H9 (cell line): ENCODE data around the gene TRMT10C. TPM values are rescaled to one million over a fixed set of nuclear protein-coding genes. Genes with fewer than 3 reads are reported as not detected.

Experiments used
- DNase-seq: peaks from one replicate; pipeline ENCODE4 v3.0.0-alpha.2; 2017
- H2AFZ ChIP-seq: one replicate; pipeline ENCODE4 v1.6.1; 2013; ENCODE audit warnings: mild to moderate bottlenecking, low read length, control low read depth, moderate library complexity
- H2AK5ac ChIP-seq: 2 replicates; pipeline ENCODE4 v1.6.1; 2013; ENCODE audit warnings: low read length, control low read depth, mixed read lengths; ENCODE audit not compliant: insufficient read length
- H2BK120ac ChIP-seq: one replicate; pipeline ENCODE4 v1.6.1; 2013; ENCODE audit warnings: low read depth, mild to moderate bottlenecking, low read length, control low read depth, inconsistent platforms; ENCODE audit not compliant: poor library complexity, severe bottlenecking
- H2BK12ac ChIP-seq: 2 replicates; pipeline ENCODE4 v1.6.1; 2013; ENCODE audit warnings: low read length, control low read depth, mixed read lengths, low read depth; ENCODE audit not compliant: insufficient read length
- H2BK15ac ChIP-seq: 2 replicates; pipeline ENCODE4 v1.6.1; 2013; ENCODE audit warnings: low read depth, low read length, control low read depth
- H2BK20ac ChIP-seq: one replicate; pipeline ENCODE4 v1.6.1; 2013; ENCODE audit warnings: low read depth, mild to moderate bottlenecking, low read length, control low read depth, inconsistent platforms; ENCODE audit not compliant: poor library complexity, severe bottlenecking
- H2BK5ac ChIP-seq: 2 replicates; pipeline ENCODE4 v1.6.1; 2013; ENCODE audit warnings: low read length, control low read depth, mixed read lengths; ENCODE audit not compliant: insufficient read length
- H3K14ac ChIP-seq: 2 replicates; pipeline ENCODE4 v1.6.1; 2013; ENCODE audit warnings: low read length, control low read depth; ENCODE audit not compliant: insufficient read depth
- H3K18ac ChIP-seq: 2 replicates; pipeline ENCODE4 v1.6.1; 2013; ENCODE audit warnings: low read depth, mild to moderate bottlenecking, mixed read lengths, low read length, control low read depth; ENCODE audit not compliant: insufficient read length
- H3K23ac ChIP-seq: 2 replicates; pipeline ENCODE4 v1.6.1; 2013; ENCODE audit warnings: low read length, control low read depth, mixed read lengths, low read depth; ENCODE audit not compliant: insufficient read length
- H3K23me2 ChIP-seq: 2 replicates; pipeline ENCODE4 v1.6.1; 2013; ENCODE audit warnings: low read depth, mild to moderate bottlenecking, mixed read lengths, low read length, control low read depth; ENCODE audit not compliant: insufficient read length, poor library complexity, severe bottlenecking
- H3K27ac ChIP-seq: 2 replicates; pipeline ENCODE4 v1.5.1; 2013; ENCODE audit warnings: low read length, control low read depth, mixed read lengths, low read depth; ENCODE audit not compliant: insufficient read length
- H3K27me3 ChIP-seq: 2 replicates; pipeline ENCODE4 v1.6.1; 2013; ENCODE audit warnings: low read length, control low read depth, inconsistent platforms; ENCODE audit not compliant: insufficient read depth
- H3K4ac ChIP-seq: 2 replicates; pipeline ENCODE4 v1.6.1; 2013; ENCODE audit warnings: low read depth, mild to moderate bottlenecking, control low read depth, inconsistent platforms, low read length, moderate library complexity
- H3K4me1 ChIP-seq: 2 replicates; pipeline ENCODE4 v1.6.1; 2013; ENCODE audit warnings: low read length, control low read depth, inconsistent platforms; ENCODE audit not compliant: insufficient read depth
- H3K4me2 ChIP-seq: 2 replicates; pipeline ENCODE4 v1.6.1; 2013; ENCODE audit warnings: low read length, control low read depth, mixed read lengths; ENCODE audit not compliant: insufficient read length, insufficient read depth
- H3K56ac ChIP-seq: 2 replicates; pipeline ENCODE4 v1.6.1; 2013; ENCODE audit warnings: low read depth, mild to moderate bottlenecking, mixed read lengths, low read length, control low read depth; ENCODE audit not compliant: insufficient read length
- H3K79me1 ChIP-seq: 2 replicates; pipeline ENCODE4 v1.6.1; 2013; ENCODE audit warnings: low read depth, mild to moderate bottlenecking, moderate library complexity, low read length, control low read depth, inconsistent platforms; ENCODE audit not compliant: insufficient read depth, poor library complexity, severe bottlenecking
- H3K79me2 ChIP-seq: 2 replicates; pipeline ENCODE4 v1.6.1; 2013; ENCODE audit warnings: low read length, control low read depth, inconsistent platforms; ENCODE audit not compliant: insufficient read depth
- H3K9ac ChIP-seq: 2 replicates; pipeline ENCODE4 v1.6.1; 2013; ENCODE audit warnings: low read length, control low read depth, mixed read lengths; ENCODE audit not compliant: insufficient read length; ENCODE audit errors: extremely low read depth
- H3K9me3 ChIP-seq: one replicate; pipeline ENCODE4 v1.6.1; 2013; ENCODE audit warnings: low read depth, low read length, inconsistent platforms; ENCODE audit not compliant: control insufficient read depth
- H3T11ph ChIP-seq: one replicate; pipeline ENCODE4 v1.6.1; 2013; ENCODE audit warnings: mild to moderate bottlenecking, low read length, control low read depth, inconsistent platforms
- H4K20me1 ChIP-seq: one replicate; pipeline ENCODE4 v1.6.1; 2013; ENCODE audit not compliant: control insufficient read depth, insufficient read length, insufficient read depth
- H4K5ac ChIP-seq: 2 replicates; pipeline ENCODE4 v1.6.1; 2013; ENCODE audit warnings: low read depth, mild to moderate bottlenecking, mixed read lengths, low read length, control low read depth; ENCODE audit not compliant: insufficient read length
- H4K8ac ChIP-seq: replicated peaks from 2 replicates; pipeline ENCODE4 v1.6.1; 2013; ENCODE audit warnings: low read length, control low read depth, mixed read lengths, low read depth; ENCODE audit not compliant: insufficient read length
- H4K91ac ChIP-seq: 2 replicates; pipeline ENCODE4 v1.6.1; 2013; ENCODE audit warnings: low read depth, mild to moderate bottlenecking, moderate library complexity, mixed read lengths, low read length, control low read depth; ENCODE audit not compliant: insufficient read length
- H3K27ac Mint-ChIP-seq, 3 experiments: 2 replicates in 2 of 3; 3 replicates in 1 of 3; pipeline ENCODE4 v1.8.0; 2020 to 2021; ENCODE audit warnings: mixed read lengths in 3 of 3, mild to moderate bottlenecking in 1 of 3, moderate library complexity in 1 of 3
- H3K27me3 Mint-ChIP-seq: 2 replicates; pipeline ENCODE4 v1.8.0; 2021; ENCODE audit warnings: low read depth, mild to moderate bottlenecking, moderate library complexity, mixed read lengths
- H3K36me3 Mint-ChIP-seq, 3 experiments: 2 replicates in 2 of 3; 3 replicates in 1 of 3; pipeline ENCODE4 v1.8.0; 2020 to 2021; ENCODE audit warnings: low read depth in 3 of 3, mixed read lengths in 3 of 3; ENCODE audit not compliant: insufficient read depth in 1 of 3
- H3K4me1 Mint-ChIP-seq, 2 experiments: 2 replicates each; pipeline ENCODE4 v1.8.0; 2020; ENCODE audit warnings: mixed read lengths in 2 of 2
- H3K4me3 Mint-ChIP-seq, 2 experiments: 2 replicates in 1 of 2; 3 replicates in 1 of 2; pipeline ENCODE4 v1.8.0; 2020 to 2021; ENCODE audit warnings: mild to moderate bottlenecking in 2 of 2, mixed read lengths in 2 of 2, moderate library complexity in 1 of 2
- H3K9me3 Mint-ChIP-seq, 2 experiments: 2 replicates in 1 of 2; 3 replicates in 1 of 2; pipeline ENCODE4 v1.8.0; 2020; ENCODE audit warnings: mild to moderate bottlenecking in 2 of 2, mixed read lengths in 2 of 2, moderate library complexity in 1 of 2
- CTCF ChIP-seq: fragments of 200-600 bp; sonication (generic); conservative IDR thresholded peaks from 3 replicates; pipeline ENCODE4 v1.8.0; 2021; ENCODE audit warnings: antibody characterized with exemption, mild to moderate bottlenecking
- WGBS: extraction: QIAGEN DNeasy Blood & Tissue Kit; methylation state at CpG from one replicate; pipeline ENCODE4 v1.1.7; 2013; ENCODE audit warnings: missing lambda C conversion rate, low lambda C conversion rate, mixed read lengths; ENCODE audit not compliant: insufficient read length; ENCODE audit errors: extremely low coverage; 5-methylcytosine and 5-hydroxymethylcytosine counted together
- total RNA-seq: library from RNA; stranded (reverse); gene quantifications from 2 replicates; pipeline ENCODE4 v1.2.1, GENCODE V29; 2021

TRMT10C gene
- total RNA-seq, 1 experiment from 2014 or later = 53.6 TPM

GRCh38 chr3:101519685-101520365 lies 41.8 kb upstream of the TRMT10C start:
- no peak overlapping the region for H3K14ac ChIP-seq
- no peaks in the 10 kb centered on the region for H4K20me1 ChIP-seq
- H2AK5ac ChIP-seq = no peak overlapping the region
- H4K8ac ChIP-seq = no peak overlapping the region
- no peak overlapping the region for H3K56ac ChIP-seq
- peaks cover 5 to 6% of the 10 kb centered on the region in 2 experiments; a peak in 4 of 5 replicates for H3K9me3 Mint-ChIP-seq
- no peak overlapping the region for H4K5ac ChIP-seq
- no CpG with 5 or more reads among the region's 6 CpGs for WGBS
- no peaks in the 10 kb centered on the region for H3K79me2 ChIP-seq
- no peaks in the 10 kb centered on the region for H3K9me3 ChIP-seq
- no peaks in the 10 kb centered on the region for H3K4me1 ChIP-seq
- no peak overlapping the region for H2BK5ac ChIP-seq
- H3K4me2 ChIP-seq = no peak overlapping the region
- H3K18ac ChIP-seq = no peak overlapping the region
- no peaks in the 10 kb centered on the region for H3K79me1 ChIP-seq
- no peak overlapping the region for H3K27ac ChIP-seq
- H2BK120ac ChIP-seq = no peak overlapping the region
- no peak overlapping the region for H2BK12ac ChIP-seq
- H2BK15ac ChIP-seq = no peak overlapping the region
- no peaks in the 10 kb centered on the region for H3K27me3 Mint-ChIP-seq
- no peak overlapping the region for H3K4me3 Mint-ChIP-seq
- H3K9ac ChIP-seq = no peak overlapping the region
- H3K27ac Mint-ChIP-seq = no peak overlapping the region
- no peak overlapping the region for H4K91ac ChIP-seq
- H3K36me3 Mint-ChIP-seq = peaks cover 0 to 2% (median 1%) of the 10 kb centered on the region in 3 experiments; a peak in 3 of 7 replicates
- H3K23me2 ChIP-seq = no peaks in the 10 kb centered on the region
- H3K4ac ChIP-seq = no peak overlapping the region
- TF ChIP-seq CTCF = no peak
- H3K23ac ChIP-seq = no peak overlapping the region
- no peaks in the 10 kb centered on the region for H3K27me3 ChIP-seq
- DNase-seq = no peak
- H3T11ph ChIP-seq = no peak overlapping the region
- H2AFZ ChIP-seq = no peak overlapping the region
- peaks cover 10 to 11% of the 10 kb centered on the region in 2 experiments for H3K4me1 Mint-ChIP-seq
- no peak overlapping the region for H2BK20ac ChIP-seq
